HEK293T (cell line): Measurements from ENCODE around the gene NRG4.

Source experiments
- CTCF ChIA-PET: fragments of 350-600 bp; formaldehyde crosslinking; extraction: SDS; loops from one replicate; lab custom pipeline; 2021; ENCODE audit warnings: antibody characterized with exemption, inconsistent platforms; lab: Yijun Ruan, JAX
- POLR2A ChIA-PET: fragments of 350-600 bp; formaldehyde crosslinking; extraction: SDS; loops from one replicate; lab custom pipeline; 2020; ENCODE audit warnings: antibody characterized with exemption, inconsistent platforms; lab: Yijun Ruan, JAX
- DNase-seq: peaks from one replicate; pipeline ENCODE4 v3.0.0; 2012; ENCODE audit warnings: mixed read lengths; ENCODE audit errors: extremely low spot score
- ARNT ChIP-seq: fragments of 450-650 bp; IDR thresholded peaks from 2 replicates; pipeline ENCODE4 v1.6.1; 2017; ENCODE audit warnings: mild to moderate bottlenecking
- BHLHE40 ChIP-seq: fragments of 450-650 bp; IDR thresholded peaks from 2 replicates; pipeline ENCODE4 v1.6.1; 2016; ENCODE audit warnings: mild to moderate bottlenecking, moderate library complexity, borderline replicate concordance
- CTBP1 ChIP-seq: fragments of 450-650 bp; IDR thresholded peaks from 2 replicates; pipeline ENCODE4 v1.6.1; 2016; ENCODE audit warnings: borderline replicate concordance
- ELF4 ChIP-seq: fragments of 450-650 bp; IDR thresholded peaks from 2 replicates; pipeline ENCODE4 v1.6.1; 2017; ENCODE audit warnings: antibody characterized with exemption
- FOXA1 ChIP-seq: fragments of 450-650 bp; IDR thresholded peaks from 2 replicates; pipeline ENCODE4 v1.6.1; 2016; ENCODE audit warnings: mild to moderate bottlenecking
- FOXK2 ChIP-seq: fragments of 450-650 bp; IDR thresholded peaks from 2 replicates; pipeline ENCODE4 v1.6.1; 2016; ENCODE audit warnings: mild to moderate bottlenecking
- FOXM1 ChIP-seq: fragments of 450-650 bp; IDR thresholded peaks from 2 replicates; pipeline ENCODE4 v1.6.1; 2017; ENCODE audit warnings: mild to moderate bottlenecking, borderline replicate concordance
- HDGF ChIP-seq: fragments of 450-650 bp; IDR thresholded peaks from 2 replicates; pipeline ENCODE4 v1.6.1; 2017; ENCODE audit warnings: antibody characterized with exemption, borderline replicate concordance
- L3MBTL2 ChIP-seq: fragments of 450-650 bp; conservative IDR thresholded peaks from 2 replicates; pipeline ENCODE4 v1.6.1; 2016; ENCODE audit warnings: mild to moderate bottlenecking
- LEF1 ChIP-seq: fragments of 450-650 bp; IDR thresholded peaks from 2 replicates; pipeline ENCODE4 v1.6.1; 2017; ENCODE audit warnings: mild to moderate bottlenecking, borderline replicate concordance
- NFRKB ChIP-seq: fragments of 450-650 bp; IDR thresholded peaks from 2 replicates; pipeline ENCODE4 v1.6.1; 2016; ENCODE audit warnings: mild to moderate bottlenecking, moderate library complexity
- SP1 ChIP-seq: fragments of 450-650 bp; IDR thresholded peaks from 2 replicates; pipeline ENCODE4 v1.6.1; 2017
- SUZ12 ChIP-seq: fragments of 450-650 bp; IDR thresholded peaks from 2 replicates; pipeline ENCODE4 v1.6.1; 2016; ENCODE audit warnings: mild to moderate bottlenecking
- TARDBP ChIP-seq: fragments of 450-650 bp; IDR thresholded peaks from 2 replicates; pipeline ENCODE4 v1.6.1; 2016
- ZNF384 ChIP-seq: fragments of 450-650 bp; IDR thresholded peaks from 2 replicates; pipeline ENCODE4 v1.6.1; 2016
- TF ChIP-seq, protein P1 (sequence below): fragments of 450-650 bp; IDR thresholded peaks from 2 replicates; pipeline ENCODE4 v1.6.1; 2016

NRG4 gene

GRCh38 chr15:76003364-76003763, 8.9 kb downstream of the NRG4 start:
- CTCF ChIA-PET, result no interaction called here
- DNase-seq, result no peak
- POLR2A ChIA-PET, result no interaction called here
- TF ChIP-seq FOXK2 (no peak), SUZ12 (no peak), ELF4 (no peak), BHLHE40 (no peak), L3MBTL2 (no peak), ARNT (no peak), SP1 (no peak), HDGF (no peak), FOXA1 (no peak), TARDBP (no peak), FOXM1 (no peak), ZNF384 (no peak), LEF1 (no peak), NFRKB (no peak)
- TF ChIP-seq, protein P1, sequence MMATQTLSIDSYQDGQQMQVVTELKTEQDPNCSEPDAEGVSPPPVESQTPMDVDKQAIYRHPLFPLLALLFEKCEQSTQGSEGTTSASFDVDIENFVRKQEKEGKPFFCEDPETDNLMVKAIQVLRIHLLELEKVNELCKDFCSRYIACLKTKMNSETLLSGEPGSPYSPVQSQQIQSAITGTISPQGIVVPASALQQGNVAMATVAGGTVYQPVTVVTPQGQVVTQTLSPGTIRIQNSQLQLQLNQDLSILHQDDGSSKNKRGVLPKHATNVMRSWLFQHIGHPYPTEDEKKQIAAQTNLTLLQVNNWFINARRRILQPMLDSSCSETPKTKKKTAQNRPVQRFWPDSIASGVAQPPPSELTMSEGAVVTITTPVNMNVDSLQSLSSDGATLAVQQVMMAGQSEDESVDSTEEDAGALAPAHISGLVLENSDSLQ, result no peak

GRCh38 chr15:75995611-75996010, 16.6 kb downstream of the NRG4 start:
- ChIA-PET POLR2A (no interaction called here), CTCF (no interaction called here)
- no peak for TF ChIP-seq ELF4
- no peak for TF ChIP-seq BHLHE40
- no peak for TF ChIP-seq FOXM1
- TF ChIP-seq CTBP1, result no peak
- no peak for TF ChIP-seq L3MBTL2
- no peak for TF ChIP-seq FOXK2
- no peak for TF ChIP-seq SP1
- no peak for TF ChIP-seq NFRKB
- no peak for TF ChIP-seq ZNF384
- TF ChIP-seq, protein P1, result no peak
- TF ChIP-seq HDGF, result no peak
- TF ChIP-seq ARNT, result no peak
- no peak for TF ChIP-seq TARDBP
- no peak for TF ChIP-seq LEF1
- no peak for TF ChIP-seq FOXA1
- TF ChIP-seq SUZ12, result no peak
- no peak for DNase-seq

DNA sequence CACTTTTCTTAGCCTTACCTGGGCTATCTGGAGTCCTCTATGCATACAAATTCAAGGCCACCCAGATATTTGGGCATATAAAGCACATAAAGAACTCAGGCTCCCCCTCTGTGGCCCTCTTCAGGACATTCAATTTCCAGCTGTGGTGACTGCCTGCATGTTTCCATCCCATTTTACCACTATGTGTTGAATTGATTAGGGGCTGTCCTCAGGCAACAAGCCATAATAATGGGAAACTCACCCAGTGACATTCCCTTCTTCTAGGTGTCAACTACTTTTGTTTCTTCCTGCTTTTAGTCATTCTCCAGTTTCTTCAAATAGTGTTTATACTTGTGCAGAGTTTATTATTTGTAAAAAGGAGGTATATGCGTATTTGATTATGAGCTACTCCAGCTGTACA, 18.0 kb downstream of the NRG4 start:
- TF ChIP-seq LEF1 (no peak), BHLHE40 (no peak), SP1 (no peak), CTBP1 (no peak), HDGF (no peak), SUZ12 (no peak)
- ChIA-PET CTCF (no interaction called here), POLR2A (no interaction called here)
- DNase-seq, result no peak

- ChIA-PET POLR2A (no interaction called here), CTCF (no interaction called here)
- TF ChIP-seq, protein P1, result no peak
- no peak for TF ChIP-seq FOXK2
- TF ChIP-seq LEF1, result no peak
- TF ChIP-seq SUZ12, result no peak
- no peak for TF ChIP-seq SP1
- no peak for TF ChIP-seq FOXM1
- TF ChIP-seq BHLHE40, result no peak
- TF ChIP-seq L3MBTL2, result no peak
- TF ChIP-seq CTBP1, result no peak
- TF ChIP-seq ELF4, result no peak
- TF ChIP-seq ARNT, result no peak
- TF ChIP-seq TARDBP, result no peak
- no peak for TF ChIP-seq FOXA1
- no peak for TF ChIP-seq NFRKB
- no peak for TF ChIP-seq ZNF384
- TF ChIP-seq HDGF, result no peak
- DNase-seq, result no peak
These were observed 19.3 kb downstream of the NRG4 start for GRCh38 chr15:75992897-75993296.

GRCh38 chr15:75989875-75990274, 22.3 kb downstream of the NRG4 start:
- no peak for TF ChIP-seq ARNT
- TF ChIP-seq ZNF384, result no peak
- TF ChIP-seq NFRKB, result no peak
- no peak for TF ChIP-seq L3MBTL2
- ChIA-PET POLR2A (no interaction called here), CTCF (interaction anchor here (0.6 kb wide), 1 partner anchor 65 kb away, joined by 3 read pairs; no protein-coding TSS in a partner anchor)
- no peak for DNase-seq

GRCh38 chr15:75989045-75989444, 23.2 kb downstream of the NRG4 start:
- ChIA-PET POLR2A (no interaction called here), CTCF (interaction anchor here (0.5 to 0.6 kb wide), 2 partner anchors 10 to 17 kb away, joined by 3 read pairs; no protein-coding TSS in a partner anchor)
- TF ChIP-seq SP1 (no peak), CTBP1 (no peak), L3MBTL2 (no peak), TARDBP (no peak), SUZ12 (no peak), FOXK2 (no peak), FOXM1 (no peak), FOXA1 (no peak), LEF1 (no peak), ARNT (no peak), BHLHE40 (no peak), NFRKB (no peak), ZNF384 (no peak), HDGF (no peak), ELF4 (no peak)
- TF ChIP-seq, protein P1, result no peak

More at GRCh38 chr15:75989045-75989444, 23.2 kb downstream of the NRG4 start:
- DNase-seq, result no peak
